Measurements from ENCODE around the gene RBM26.

The RBM26 gene

DNA sequence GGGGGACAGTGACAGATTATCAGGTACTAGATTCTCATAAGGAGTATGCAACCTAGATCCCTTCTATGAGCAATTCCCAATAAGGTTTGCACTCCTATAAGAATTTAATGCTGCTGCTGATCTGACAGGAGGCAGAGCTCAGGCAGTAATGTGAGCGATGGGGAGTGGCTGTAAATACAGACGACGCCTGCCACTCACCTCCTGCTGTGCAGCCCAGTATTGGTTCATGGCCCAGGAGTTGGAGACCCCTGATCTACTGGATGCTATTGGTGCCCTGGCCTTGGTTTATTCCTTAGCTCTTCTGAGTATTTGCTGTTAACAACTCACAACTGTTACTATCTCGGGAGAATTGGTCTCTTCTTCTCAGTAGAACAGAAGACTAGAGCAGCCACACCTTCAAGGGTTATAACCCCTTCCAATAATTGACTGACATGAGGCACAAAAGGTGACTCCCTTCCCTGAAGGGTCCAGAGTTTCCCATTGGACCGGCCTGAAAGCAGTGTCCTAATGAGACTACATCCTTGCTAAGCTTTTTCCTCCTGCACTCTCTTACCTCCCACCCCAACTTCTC lies 35.0 kb upstream of the RBM26 start:
- in situ Hi-C loops (cut with HindIII; ENCODE audit: low sequenced_read_pairs) = loop anchor here (5.0 kb wide), 1 partner anchor 81 kb away; no protein-coding TSS in a partner anchor
- TF ChIP-seq, protein P1, sequence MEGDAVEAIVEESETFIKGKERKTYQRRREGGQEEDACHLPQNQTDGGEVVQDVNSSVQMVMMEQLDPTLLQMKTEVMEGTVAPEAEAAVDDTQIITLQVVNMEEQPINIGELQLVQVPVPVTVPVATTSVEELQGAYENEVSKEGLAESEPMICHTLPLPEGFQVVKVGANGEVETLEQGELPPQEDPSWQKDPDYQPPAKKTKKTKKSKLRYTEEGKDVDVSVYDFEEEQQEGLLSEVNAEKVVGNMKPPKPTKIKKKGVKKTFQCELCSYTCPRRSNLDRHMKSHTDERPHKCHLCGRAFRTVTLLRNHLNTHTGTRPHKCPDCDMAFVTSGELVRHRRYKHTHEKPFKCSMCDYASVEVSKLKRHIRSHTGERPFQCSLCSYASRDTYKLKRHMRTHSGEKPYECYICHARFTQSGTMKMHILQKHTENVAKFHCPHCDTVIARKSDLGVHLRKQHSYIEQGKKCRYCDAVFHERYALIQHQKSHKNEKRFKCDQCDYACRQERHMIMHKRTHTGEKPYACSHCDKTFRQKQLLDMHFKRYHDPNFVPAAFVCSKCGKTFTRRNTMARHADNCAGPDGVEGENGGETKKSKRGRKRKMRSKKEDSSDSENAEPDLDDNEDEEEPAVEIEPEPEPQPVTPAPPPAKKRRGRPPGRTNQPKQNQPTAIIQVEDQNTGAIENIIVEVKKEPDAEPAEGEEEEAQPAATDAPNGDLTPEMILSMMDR (IDR thresholded peaks at IDR 0.05; ENCODE audit: low read depth, low read length, missing control alignments) = no peak
- DNase-seq (ENCODE audit: low read depth) = no peak
- H3K4me3 ChIP-seq (ENCODE audit: low read depth, low read length) = no peak overlapping the region

DNA sequence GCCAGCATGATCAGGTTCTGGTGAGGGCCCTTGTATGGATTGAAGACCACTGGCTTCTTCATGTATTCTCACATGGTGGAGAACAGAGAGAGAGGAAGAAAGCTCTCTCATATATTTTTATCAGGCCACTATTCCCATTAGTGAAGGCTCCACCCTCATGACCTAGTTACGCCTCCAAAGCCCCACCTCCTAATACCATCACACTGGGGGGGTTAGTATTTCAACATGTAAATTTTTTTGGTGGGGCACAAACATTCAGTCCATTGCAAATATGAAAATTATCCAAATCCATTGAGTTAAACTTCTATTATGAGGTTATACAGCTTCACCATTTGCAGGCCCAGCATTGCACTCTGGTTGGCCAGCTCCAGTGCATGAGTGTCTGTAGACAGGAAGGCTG lies 33.2 kb upstream of the RBM26 start:
- no peak overlapping the region for H3K4me3 ChIP-seq (ENCODE audit: low read depth, low read length)
- DNase-seq (ENCODE audit: low read depth) = no peak
- in situ Hi-C loops (cut with HindIII; ENCODE audit: low sequenced_read_pairs) = no loop called here
- TF ChIP-seq, protein P1 (IDR thresholded peaks at IDR 0.05; ENCODE audit: low read depth, low read length, missing control alignments) = no peak

DNA sequence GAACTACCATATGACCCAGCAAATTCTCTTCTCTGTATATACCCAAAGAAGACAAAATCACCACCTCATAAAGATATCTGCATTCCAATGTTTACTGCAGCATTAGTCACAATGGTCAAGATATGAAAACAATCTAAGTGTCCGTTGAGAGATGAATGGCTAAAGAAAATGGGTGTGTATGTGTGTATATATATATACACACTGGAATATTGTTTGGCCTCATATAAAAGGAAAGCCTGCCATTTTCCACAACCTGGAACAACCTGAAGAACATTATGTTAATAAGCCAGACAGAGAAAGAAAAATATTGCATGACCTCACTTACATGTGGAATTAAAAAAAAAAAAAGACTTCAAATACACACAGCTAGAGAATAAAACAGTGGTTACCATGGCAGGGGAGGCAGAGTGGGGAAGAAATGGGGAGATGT lies 29.5 kb upstream of the RBM26 start:
- no peak overlapping the region for H3K4me3 ChIP-seq (ENCODE audit: low read depth, low read length)
- TF ChIP-seq, protein P1 (IDR thresholded peaks at IDR 0.05; ENCODE audit: low read depth, low read length, missing control alignments) = no peak
- in situ Hi-C loops (cut with HindIII; ENCODE audit: low sequenced_read_pairs) = no loop called here
- DNase-seq (ENCODE audit: low read depth) = peak; percentile 6

DNA sequence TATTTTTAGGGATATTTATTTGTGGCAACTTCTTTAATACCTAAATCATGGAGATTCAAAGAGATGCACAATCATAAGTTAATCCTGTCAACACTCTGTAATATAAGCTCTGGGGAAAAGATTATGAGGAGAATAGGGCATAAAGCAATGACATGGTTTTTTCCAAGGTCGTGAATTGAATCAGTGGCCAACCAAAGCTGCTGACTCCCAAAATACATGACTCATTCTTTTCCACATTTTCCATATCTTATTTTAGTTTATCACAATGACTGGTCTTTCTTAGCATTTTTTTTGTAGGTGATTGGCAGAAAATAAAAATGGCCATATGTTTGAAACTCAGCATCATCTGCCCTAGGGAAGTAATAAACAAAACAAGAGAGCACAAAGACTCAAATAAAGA lies 28.5 kb upstream of the RBM26 start:
- no peak overlapping the region for H3K4me3 ChIP-seq (ENCODE audit: low read depth, low read length)
- TF ChIP-seq, protein P1 (IDR thresholded peaks at IDR 0.05; ENCODE audit: low read depth, low read length, missing control alignments) = no peak
- in situ Hi-C loops (cut with HindIII; ENCODE audit: low sequenced_read_pairs) = no loop called here
- no peak for DNase-seq (ENCODE audit: low read depth)

DNA sequence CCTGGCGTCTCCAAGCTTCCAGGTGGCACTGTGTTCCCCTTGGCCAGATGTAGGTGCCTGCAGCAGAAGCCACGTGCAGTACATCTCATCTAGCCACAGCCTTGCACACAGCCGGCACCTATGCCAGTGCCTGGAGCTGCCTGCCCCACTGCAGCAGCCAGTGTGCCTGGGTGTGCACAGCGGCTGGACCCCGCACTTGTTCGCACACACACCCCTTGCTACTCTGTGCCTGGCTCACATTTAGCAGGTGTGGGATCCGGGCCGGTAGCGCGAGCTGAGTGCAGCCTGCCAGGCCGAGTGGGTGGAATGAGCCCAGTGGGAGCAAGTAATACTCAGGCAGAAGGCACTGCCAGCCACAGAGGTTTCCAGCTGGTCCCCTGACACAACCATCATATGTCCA lies 26.9 kb upstream of the RBM26 start:
- TF ChIP-seq, protein P1 (IDR thresholded peaks at IDR 0.05; ENCODE audit: low read depth, low read length, missing control alignments) = no peak
- DNase-seq (ENCODE audit: low read depth) = no peak
- in situ Hi-C loops (cut with HindIII; ENCODE audit: low sequenced_read_pairs) = no loop called here
- H3K4me3 ChIP-seq (ENCODE audit: low read depth, low read length) = no peak overlapping the region

DNA sequence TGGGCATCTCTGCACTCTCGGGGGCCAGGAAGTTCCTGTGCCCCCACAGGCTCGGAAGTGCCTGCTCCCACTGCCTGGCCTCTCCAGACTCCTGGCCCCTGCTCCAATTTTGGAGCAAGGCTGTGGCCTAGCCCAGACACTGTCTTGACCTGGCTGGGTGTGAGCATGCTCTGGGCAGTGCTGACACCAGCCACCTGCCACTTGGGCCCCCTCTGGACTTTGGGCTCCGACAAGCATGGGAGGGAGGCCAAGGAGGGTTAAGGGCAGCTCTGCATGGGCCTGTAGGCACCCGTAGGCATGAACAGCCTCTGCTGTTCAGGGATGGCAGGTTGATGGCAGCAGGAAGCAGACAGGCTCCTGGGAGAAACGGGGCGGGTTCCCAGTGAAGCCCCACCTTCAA lies 26.0 kb upstream of the RBM26 start:
- in situ Hi-C loops (cut with HindIII; ENCODE audit: low sequenced_read_pairs) = no loop called here

More for the DNA sequence above, 26.0 kb upstream of the RBM26 start:
- DNase-seq (ENCODE audit: low read depth) = no peak
- TF ChIP-seq, protein P1 (IDR thresholded peaks at IDR 0.05; ENCODE audit: low read depth, low read length, missing control alignments) = no peak
- no peak overlapping the region for H3K4me3 ChIP-seq (ENCODE audit: low read depth, low read length)
